ENCODE data around the gene FGD3. TPM values are rescaled to one million over a fixed set of nuclear protein-coding genes. Genes with fewer than 3 reads are reported as not detected.

Gene FGD3
- total and polyA plus RNA-seq, 9 of the 15 experiments (the other 6 are each of a cell fraction or from before 2014, with no cell fraction given) = 0.07 to 1.3 (median 0.29) TPM

- TF ChIP-seq CTCFL (IDR thresholded peaks at IDR 0.05; ENCODE audit: borderline replicate concordance, insufficient read depth, low read depth, low read length, poor library complexity, severe bottlenecking) = no peak
- TF ChIP-seq ZNF140 (CRISPR knock-in tag; IDR thresholded peaks at IDR 0.05) = no peak
- TF ChIP-seq DMBX1 (CRISPR knock-in tag; IDR thresholded peaks at IDR 0.05; ENCODE audit: borderline replicate concordance) = peak; percentile 70
- no peak for TF ChIP-seq ARID3B (CRISPR knock-in tag; IDR thresholded peaks at IDR 0.05; ENCODE audit: borderline replicate concordance)
- no peak for TF ChIP-seq NR2C1 (IDR thresholded peaks at IDR 0.05)
- TF ChIP-seq NR2C1 (tag; IDR thresholded peaks at IDR 0.05) = 0 out of 2 replicates have a peak, but pooled peaks have one; percentile 17
- TF ChIP-seq ZNF766 (CRISPR knock-in tag; conservative IDR thresholded peaks at IDR 0.05) = 0 out of 2 replicates have a peak, but pooled peaks have one; percentile 23
- no peak for TF ChIP-seq ASH1L (IDR thresholded peaks at IDR 0.05; ENCODE audit: borderline replicate concordance, low read depth, partially characterized antibody)
- peak; percentile 58; the same call in 1 of the 2 replicates for TF ChIP-seq ZNF668 (CRISPR knock-in tag; IDR thresholded peaks at IDR 0.05)
- peak; percentile 28; the same call in 1 of the 2 replicates for TF ChIP-seq SMAD4 (CRISPR knock-in tag; conservative IDR thresholded peaks at IDR 0.05)
- TF ChIP-seq ZNF583 (CRISPR knock-in tag; IDR thresholded peaks at IDR 0.05) = 0 out of 2 replicates have a peak, but pooled peaks have one; percentile 51
- TF ChIP-seq CXXC5 (CRISPR knock-in tag; IDR thresholded peaks at IDR 0.05) = peak; percentile 36; the same call in 1 of the 2 replicates
These were observed 129.4 kb downstream of the FGD3 start (continued) for GRCh38 chr9:93076792-93077128.

All from K562 (cell line).